Measurements from ENCODE around the gene SRC. TPM values are rescaled to one million over a fixed set of nuclear protein-coding genes. Genes with fewer than 3 reads are reported as not detected.

Gene SRC
- total RNA-seq, 1 experiment from 2014 or later, result 42.3 TPM

- Histone ChIP-seq H3K9ac (ENCODE audit: low read length) (no peak overlapping the region), H3K27ac (ENCODE audit: low read depth, low read length) (no peak overlapping the region), H3K9me2 (ENCODE audit: insufficient read depth) (no peaks in the 10 kb centered on the region), H3K36me3 (ENCODE audit: control insufficient read depth in 1 of 2, insufficient read depth in 2 of 2, low read length in 2 of 2) (peaks cover 0 to 6% of the 10 kb centered on the region in 2 experiments; a peak in 2 of 4 replicates), H3K4me2 (ENCODE audit: low read length) (no peak overlapping the region), H3K4me3 (replicated peaks in 1 of 2; ENCODE audit: low read depth in 1 of 2, low read length in 2 of 2) (no peak overlapping the region), H3K4me1 (ENCODE audit: control insufficient read depth in 1 of 2, insufficient read depth in 2 of 2, low read length in 2 of 2) (peaks cover 5 to 17% of the 10 kb centered on the region in 2 experiments; a peak in 3 of 4 replicates), H3K79me2 (ENCODE audit: insufficient read depth, low read length) (no peaks in the 10 kb centered on the region), H4K20me1 (ENCODE audit: insufficient read depth) (no peaks in the 10 kb centered on the region), H3K27me3 (ENCODE audit: insufficient read depth, low read length) (no peaks in the 10 kb centered on the region), H2AFZ (ENCODE audit: low read depth, low read length, poor library complexity, severe bottlenecking) (no peak overlapping the region), H3K9me3 (ENCODE audit: control insufficient read depth in 1 of 2, insufficient read depth in 1 of 2, low read depth in 1 of 2, low read length in 2 of 2) (no peaks in the 10 kb centered on the region)
- POLR2A ChIA-PET, result no interaction called here
- RAD21 ChIA-PET (ENCODE audit: low non-redundant PET in 1 of 2, low total read pairs in 2 of 2, uncharacterized antibody in 2 of 2, unreplicated experiment in 2 of 2), result no interaction called here
- ATAC-seq, result no peak
- BruUV-seq (replicated peaks), result no TSS peak
- intact Hi-C loops (cut with micrococcal nuclease), result no loop called here
- TF ChIP-seq EGR1 (IDR thresholded peaks at IDR 0.05; ENCODE audit: low read depth) (no peak), JUND (IDR thresholded peaks at IDR 0.05) (no peak), CTCF (IDR thresholded peaks at IDR 0.05 in 2 of 3, conservative IDR thresholded peaks at IDR 0.05 in 1 of 3; ENCODE audit: borderline replicate concordance in 1 of 3, insufficient read depth in 1 of 3, low read depth in 2 of 3, low read length in 2 of 3) (no peak)
- CTCF ChIA-PET, result no interaction called here
- DNase-seq (ENCODE audit: low read depth, low spot score), result no peak
Measured at GRCh38 chr20:37403107-37404033, 57.4 kb downstream of the SRC start.

DNA sequence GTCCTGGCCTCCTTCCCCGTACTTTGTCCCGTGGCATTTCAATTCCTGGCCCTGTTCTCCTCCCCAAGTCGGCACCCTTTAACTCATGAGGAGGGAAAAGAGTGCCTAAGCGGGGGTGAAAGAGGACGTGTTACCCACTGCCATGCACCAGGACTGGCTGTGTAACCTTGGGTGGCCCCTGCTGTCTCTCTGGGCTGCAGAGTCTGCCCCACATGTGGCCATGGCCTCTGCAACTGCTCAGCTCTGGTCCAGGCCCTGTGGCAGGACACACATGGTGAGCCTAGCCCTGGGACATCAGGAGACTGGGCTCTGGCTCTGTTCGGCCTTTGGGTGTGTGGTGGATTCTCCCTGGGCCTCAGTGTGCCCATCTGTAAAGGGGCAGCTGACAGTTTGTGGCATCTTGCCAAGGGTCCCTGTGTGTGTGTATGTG, 58.5 kb downstream of the SRC start:
- 0 out of 2 replicates have a peak, but pooled peaks cover 4% of the 10 kb centered on the region for H3K27me3 ChIP-seq (ENCODE audit: insufficient read depth, low read length)
- H3K4me3 ChIP-seq (replicated peaks in 1 of 2; ENCODE audit: low read depth in 1 of 2, low read length in 2 of 2), result no peak overlapping the region
- RAD21 ChIA-PET (ENCODE audit: low non-redundant PET in 1 of 2, low total read pairs in 2 of 2, uncharacterized antibody in 2 of 2, unreplicated experiment in 2 of 2), result no interaction called here
- no peak overlapping the region for H3K4me2 ChIP-seq (ENCODE audit: low read length)
- no peaks in the 10 kb centered on the region for H3K9me2 ChIP-seq (ENCODE audit: insufficient read depth)
- no peaks in the 10 kb centered on the region for H4K20me1 ChIP-seq (ENCODE audit: insufficient read depth)
- H3K4me1 ChIP-seq (ENCODE audit: control insufficient read depth in 1 of 2, insufficient read depth in 2 of 2, low read length in 2 of 2), result peaks cover 5 to 17% of the 10 kb centered on the region in 2 experiments; a peak in 3 of 4 replicates
- intact Hi-C loops (cut with micrococcal nuclease), result no loop called here
- CTCF ChIA-PET, result no interaction called here
- ATAC-seq (no peak), DNase-seq (ENCODE audit: low read depth, low spot score) (no peak)
- TSS peak; percentile 26 for BruUV-seq (replicated peaks)
- H2AFZ ChIP-seq (ENCODE audit: low read depth, low read length, poor library complexity, severe bottlenecking), result no peak overlapping the region
- H3K36me3 ChIP-seq (ENCODE audit: control insufficient read depth in 1 of 2, insufficient read depth in 2 of 2, low read length in 2 of 2), result no peaks in the 10 kb centered on the region; a peak in 1 of 4 replicates
- POLR2A ChIA-PET, result no interaction called here
- no peaks in the 10 kb centered on the region for H3K79me2 ChIP-seq (ENCODE audit: insufficient read depth, low read length)
- no peaks in the 10 kb centered on the region for H3K9me3 ChIP-seq (ENCODE audit: control insufficient read depth in 1 of 2, insufficient read depth in 1 of 2, low read depth in 1 of 2, low read length in 2 of 2)
- H3K9ac ChIP-seq (ENCODE audit: low read length), result no peak overlapping the region
- no peak overlapping the region for H3K27ac ChIP-seq (ENCODE audit: low read depth, low read length)
- no peak for TF ChIP-seq ZBTB33 (IDR thresholded peaks at IDR 0.05; ENCODE audit: extremely low read depth, insufficient replicate concordance, low read length)
- no peak for TF ChIP-seq ATF3 (IDR thresholded peaks at IDR 0.05)
- no peak for TF ChIP-seq SP1 (IDR thresholded peaks at IDR 0.05; ENCODE audit: low read depth)
- no peak for TF ChIP-seq YY1 (IDR thresholded peaks at IDR 0.05; ENCODE audit: extremely low read depth, insufficient replicate concordance, low read depth, low read length)
- no peak for TF ChIP-seq ZNF274 (IDR thresholded peaks at IDR 0.05; ENCODE audit: low read depth, low read length)
- TF ChIP-seq ZFX (IDR thresholded peaks at IDR 0.05), result no peak
- no peak for TF ChIP-seq REST (IDR thresholded peaks at IDR 0.05; ENCODE audit: low read depth)

Measured in HCT116 (cell line).